Astrocyte (in vitro differentiated cells and primary cell): Measurements from ENCODE around the gene ZNF221. TPM values are rescaled to one million over a fixed set of nuclear protein-coding genes. Genes with fewer than 3 reads are reported as not detected.

Source experiments
- DNase-seq: peaks from one replicate; pipeline ENCODE4 v3.0.0-alpha.2; 2010; ENCODE audit warnings: low read depth
- FAIRE-seq: peaks from 2 replicates; lab custom pipeline; 2011; peaks lifted over from hg19 to GRCh38; lab: Jason Lieb, UNC
- H2AFZ ChIP-seq: 2 replicates; pipeline ENCODE4 v1.6.0; 2012; ENCODE audit warnings: low read depth, low read length, inconsistent platforms
- H3K27ac ChIP-seq: 2 replicates; pipeline ENCODE4 v1.5.1; 2011; ENCODE audit warnings: low read depth, low read length, inconsistent platforms
- H3K27me3 ChIP-seq: 2 replicates; pipeline ENCODE4 v1.6.0; 2011; ENCODE audit warnings: low read length, inconsistent platforms; ENCODE audit not compliant: insufficient read depth
- H3K36me3 ChIP-seq: 2 replicates; pipeline ENCODE4 v1.5.1; 2011; ENCODE audit warnings: low read length, inconsistent platforms; ENCODE audit not compliant: insufficient read depth
- H3K4me1 ChIP-seq: 2 replicates; pipeline ENCODE4 v1.5.1; 2011; ENCODE audit warnings: low read length, inconsistent platforms; ENCODE audit not compliant: insufficient read depth
- H3K4me2 ChIP-seq: 2 replicates; pipeline ENCODE4 v1.6.0; 2012; ENCODE audit warnings: low read length, inconsistent platforms
- H3K4me3 ChIP-seq: 2 replicates; pipeline ENCODE4 v1.5.1; 2011; ENCODE audit warnings: low read depth, mild to moderate bottlenecking, low read length, inconsistent platforms; ENCODE audit not compliant: insufficient read depth
- H3K79me2 ChIP-seq: 2 replicates; pipeline ENCODE4 v1.6.0; 2012; ENCODE audit warnings: mild to moderate bottlenecking, low read length, inconsistent platforms; ENCODE audit not compliant: insufficient read depth
- H3K9ac ChIP-seq: 2 replicates; pipeline ENCODE4 v1.6.0; 2012; ENCODE audit warnings: mild to moderate bottlenecking, low read length, inconsistent platforms
- H3K9me3 ChIP-seq: 2 replicates; pipeline ENCODE4 v1.5.1; 2012; ENCODE audit warnings: low read depth, mild to moderate bottlenecking, low read length, inconsistent platforms; ENCODE audit not compliant: insufficient read depth
- H4K20me1 ChIP-seq: 2 replicates; pipeline ENCODE4 v1.6.0; 2012; ENCODE audit warnings: low read length, inconsistent platforms; ENCODE audit not compliant: insufficient read depth
- H3K27ac Mint-ChIP-seq: one replicate; pipeline ENCODE4 v1.8.0; 2021; ENCODE audit warnings: mild to moderate bottlenecking, mixed read lengths; ENCODE audit not compliant: unreplicated experiment
- H3K27me3 Mint-ChIP-seq: one replicate; pipeline ENCODE4 v1.8.0; 2021; ENCODE audit warnings: low read depth, mixed read lengths; ENCODE audit not compliant: unreplicated experiment
- H3K36me3 Mint-ChIP-seq: one replicate; pipeline ENCODE4 v1.8.0; 2021; ENCODE audit warnings: low read depth, mixed read lengths; ENCODE audit not compliant: unreplicated experiment
- H3K4me1 Mint-ChIP-seq: one replicate; pipeline ENCODE4 v1.8.0; 2021; ENCODE audit warnings: low read depth, mixed read lengths; ENCODE audit not compliant: unreplicated experiment
- H3K4me3 Mint-ChIP-seq: one replicate; pipeline ENCODE4 v1.8.0; 2021; ENCODE audit warnings: mild to moderate bottlenecking, moderate library complexity, mixed read lengths; ENCODE audit not compliant: unreplicated experiment
- H3K9me3 Mint-ChIP-seq: one replicate; pipeline ENCODE4 v1.8.0; 2021; ENCODE audit warnings: mild to moderate bottlenecking, mixed read lengths; ENCODE audit not compliant: unreplicated experiment
- EZH2 ChIP-seq: IDR thresholded peaks from 2 replicates; pipeline ENCODE4 v1.6.1; 2012; ENCODE audit warnings: mild to moderate bottlenecking, low read length, inconsistent platforms; ENCODE audit not compliant: insufficient read depth
- total RNA-seq: library from RNA; stranded (reverse); gene quantifications from 2 replicates; pipeline ENCODE4 v1.2.1, GENCODE V29; 2021
- TF ChIP-seq, protein P1 (sequence below): IDR thresholded peaks from 2 replicates; pipeline ENCODE4 v1.5.1; 2011; ENCODE audit warnings: low read depth, mild to moderate bottlenecking, inconsistent platforms, low read length, moderate library complexity; ENCODE audit not compliant: insufficient read depth

Gene ZNF221
- total RNA-seq, 1 donor from 2014 or later, result 6.6 TPM

DNA sequence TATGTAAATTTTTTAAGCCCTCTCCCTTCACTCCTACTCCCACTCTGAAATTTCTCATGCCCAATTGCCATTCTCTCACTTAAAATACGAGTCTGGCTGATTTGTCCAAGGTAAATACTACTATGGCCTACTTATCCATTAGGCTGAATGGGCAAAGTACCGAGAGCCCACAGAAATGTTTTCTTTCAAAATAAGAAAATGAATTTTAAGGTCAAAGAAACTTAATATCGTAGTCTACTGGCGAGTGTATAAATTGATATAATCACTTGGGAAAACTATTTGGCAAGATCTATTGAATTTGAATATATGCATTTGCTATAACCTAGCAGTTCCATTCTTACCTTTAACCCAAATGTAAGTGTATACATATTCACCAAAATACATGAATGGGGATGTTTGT, 48.6 kb upstream of the ZNF221 start:
- Histone ChIP-seq H4K20me1 (no peaks in the 10 kb centered on the region), H3K27ac (no peak overlapping the region), H3K4me2 (peak overlapping the region; percentile 97), H3K36me3 (no peaks in the 10 kb centered on the region), H3K4me3 (no peak overlapping the region), H3K9me3 (no peaks in the 10 kb centered on the region), H2AFZ (peak overlapping the region; percentile 100), H3K27me3 (no peaks in the 10 kb centered on the region), H3K9ac (no peak overlapping the region), H3K4me1 (peaks cover 10% of the 10 kb centered on the region), H3K79me2 (no peaks in the 10 kb centered on the region)
- H3K36me3 Mint-ChIP-seq, result peaks cover 8% of the 10 kb centered on the region
- peaks cover 14% of the 10 kb centered on the region for H3K9me3 Mint-ChIP-seq
- TF ChIP-seq, protein P1, sequence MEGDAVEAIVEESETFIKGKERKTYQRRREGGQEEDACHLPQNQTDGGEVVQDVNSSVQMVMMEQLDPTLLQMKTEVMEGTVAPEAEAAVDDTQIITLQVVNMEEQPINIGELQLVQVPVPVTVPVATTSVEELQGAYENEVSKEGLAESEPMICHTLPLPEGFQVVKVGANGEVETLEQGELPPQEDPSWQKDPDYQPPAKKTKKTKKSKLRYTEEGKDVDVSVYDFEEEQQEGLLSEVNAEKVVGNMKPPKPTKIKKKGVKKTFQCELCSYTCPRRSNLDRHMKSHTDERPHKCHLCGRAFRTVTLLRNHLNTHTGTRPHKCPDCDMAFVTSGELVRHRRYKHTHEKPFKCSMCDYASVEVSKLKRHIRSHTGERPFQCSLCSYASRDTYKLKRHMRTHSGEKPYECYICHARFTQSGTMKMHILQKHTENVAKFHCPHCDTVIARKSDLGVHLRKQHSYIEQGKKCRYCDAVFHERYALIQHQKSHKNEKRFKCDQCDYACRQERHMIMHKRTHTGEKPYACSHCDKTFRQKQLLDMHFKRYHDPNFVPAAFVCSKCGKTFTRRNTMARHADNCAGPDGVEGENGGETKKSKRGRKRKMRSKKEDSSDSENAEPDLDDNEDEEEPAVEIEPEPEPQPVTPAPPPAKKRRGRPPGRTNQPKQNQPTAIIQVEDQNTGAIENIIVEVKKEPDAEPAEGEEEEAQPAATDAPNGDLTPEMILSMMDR, result no peak
- no peak for TF ChIP-seq EZH2
- no peak for FAIRE-seq
- H3K4me3 Mint-ChIP-seq, result peak overlapping the region; percentile 97
- H3K27ac Mint-ChIP-seq, result no peak overlapping the region
- no peaks in the 10 kb centered on the region for H3K27me3 Mint-ChIP-seq
- no peak for DNase-seq
- peaks cover 2% of the 10 kb centered on the region for H3K4me1 Mint-ChIP-seq

DNA sequence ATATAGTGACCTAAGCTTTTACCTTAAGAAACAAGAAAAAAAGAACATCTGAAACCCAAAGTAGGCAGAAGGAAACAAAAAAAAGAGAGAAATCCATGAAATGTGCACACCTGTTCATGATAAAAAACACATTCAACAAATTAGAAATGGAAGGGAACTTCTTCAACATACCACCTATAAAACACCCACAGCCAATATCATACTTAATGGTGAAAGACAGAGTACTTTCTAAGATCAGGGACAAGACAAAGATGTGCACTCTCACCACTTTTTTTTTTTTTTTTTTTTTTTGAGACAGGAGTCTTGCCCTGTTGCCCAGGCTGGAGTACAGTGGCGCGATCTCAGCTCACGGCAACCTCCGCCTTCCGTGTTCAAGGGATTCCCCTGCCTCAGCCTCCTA, 45.1 kb upstream of the ZNF221 start:
- FAIRE-seq (no peak), DNase-seq (no peak)
- no peaks in the 10 kb centered on the region for H3K36me3 ChIP-seq
- H3K9me3 ChIP-seq, result no peaks in the 10 kb centered on the region
- no peak overlapping the region for H3K27ac ChIP-seq
- H4K20me1 ChIP-seq, result no peaks in the 10 kb centered on the region
- Mint-ChIP-seq H3K27me3 (no peaks in the 10 kb centered on the region), H3K27ac (no peak overlapping the region), H3K4me1 (peaks cover 2% of the 10 kb centered on the region), H3K9me3 (peaks cover 18% of the 10 kb centered on the region), H3K36me3 (peaks cover 3% of the 10 kb centered on the region), H3K4me3 (no peak overlapping the region)
- TF ChIP-seq, protein P1, result no peak
- no peak for TF ChIP-seq EZH2
- no peaks in the 10 kb centered on the region for H3K27me3 ChIP-seq
- H3K79me2 ChIP-seq, result no peaks in the 10 kb centered on the region
- no peak overlapping the region for H3K9ac ChIP-seq
- H3K4me1 ChIP-seq, result peaks cover 10% of the 10 kb centered on the region
- no peak overlapping the region for H3K4me2 ChIP-seq
- H3K4me3 ChIP-seq, result no peak overlapping the region
- no peak overlapping the region for H2AFZ ChIP-seq

DNA sequence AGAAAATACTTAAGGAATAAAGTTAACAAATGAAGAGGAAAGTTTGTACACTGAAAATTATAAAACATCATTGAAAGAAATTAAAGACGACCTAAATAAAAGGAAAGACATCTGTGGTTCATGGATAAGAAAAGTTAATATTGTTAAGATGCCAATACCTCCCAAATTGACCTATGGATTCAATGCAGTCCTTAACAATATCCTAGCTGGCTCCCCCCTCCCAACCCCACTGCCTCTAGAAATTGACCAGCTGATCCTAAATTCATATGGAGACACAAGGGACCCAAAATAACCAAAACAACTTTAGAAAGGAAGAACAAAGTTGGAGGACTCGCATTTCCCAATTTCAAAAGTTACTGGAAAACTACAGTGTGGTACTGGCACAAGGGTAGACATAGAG, 44.3 kb upstream of the ZNF221 start:
- Mint-ChIP-seq H3K9me3 (peaks cover 17% of the 10 kb centered on the region), H3K36me3 (peaks cover 3% of the 10 kb centered on the region), H3K4me3 (no peak overlapping the region), H3K27ac (no peak overlapping the region), H3K4me1 (no peaks in the 10 kb centered on the region), H3K27me3 (no peaks in the 10 kb centered on the region)
- Histone ChIP-seq H3K4me2 (no peak overlapping the region), H3K27ac (no peak overlapping the region), H4K20me1 (no peaks in the 10 kb centered on the region), H3K9ac (no peak overlapping the region), H3K9me3 (peaks cover under 1% of the 10 kb centered on the region), H2AFZ (no peak overlapping the region), H3K79me2 (no peaks in the 10 kb centered on the region), H3K27me3 (no peaks in the 10 kb centered on the region), H3K36me3 (no peaks in the 10 kb centered on the region), H3K4me1 (peaks cover 3% of the 10 kb centered on the region), H3K4me3 (no peak overlapping the region)
- no peak for TF ChIP-seq EZH2
- TF ChIP-seq, protein P1, result no peak
- FAIRE-seq (no peak), DNase-seq (no peak)
